MCF 10A (cell line): ENCODE data around the gene JAM2. TPM values are rescaled to one million over a fixed set of nuclear protein-coding genes. Genes with fewer than 3 reads are reported as not detected.

ENCODE experiments used
- BruUV-seq: library from RNA; stranded (reverse); fragments of 400-500 nt; replicated peaks from 2 replicates; lab custom pipeline; 2021; lab: Mats Ljungman, UMichigan
- CTCF ChIA-PET: fragments of 300-600 bp; sonication (Branson Sonifier 250); formaldehyde crosslinking; extraction: SDS; loops from one replicate; lab custom pipeline; 2021; ENCODE audit warnings: antibody characterized with exemption, inconsistent platforms; lab: Yijun Ruan, JAX
- POLR2A ChIA-PET: fragments of 300-600, 350-650 bp; sonication (Branson Sonifier 250); formaldehyde crosslinking; extraction: SDS; loops from one replicate; lab custom pipeline; 2020; ENCODE audit warnings: antibody characterized with exemption, inconsistent platforms; lab: Yijun Ruan, JAX
- DNase-seq: peaks from one replicate; pipeline ENCODE4 v3.0.0-alpha.2; 2018; ENCODE audit not compliant: unreplicated experiment
- H3K27ac Mint-ChIP-seq: one replicate; pipeline ENCODE4 v1.8.0; 2022; ENCODE audit warnings: mild to moderate bottlenecking, low read depth, mixed read lengths; ENCODE audit not compliant: unreplicated experiment
- H3K27me3 Mint-ChIP-seq: one replicate; pipeline ENCODE4 v1.8.0; 2022; ENCODE audit warnings: mixed read lengths; ENCODE audit not compliant: insufficient read depth, unreplicated experiment
- H3K36me3 Mint-ChIP-seq: one replicate; pipeline ENCODE4 v1.8.0; 2022; ENCODE audit warnings: mild to moderate bottlenecking, moderate library complexity, mixed read lengths; ENCODE audit not compliant: insufficient read depth, unreplicated experiment
- H3K4me1 Mint-ChIP-seq: one replicate; pipeline ENCODE4 v1.8.0; 2022; ENCODE audit warnings: mixed read lengths; ENCODE audit not compliant: insufficient read depth, unreplicated experiment
- H3K4me3 Mint-ChIP-seq: one replicate; pipeline ENCODE4 v1.8.0; 2022; ENCODE audit warnings: mild to moderate bottlenecking, moderate library complexity, mixed read lengths; ENCODE audit not compliant: unreplicated experiment
- H3K9me3 Mint-ChIP-seq: one replicate; pipeline ENCODE4 v1.8.0; 2022; ENCODE audit warnings: mixed read lengths; ENCODE audit not compliant: unreplicated experiment
- intact Hi-C: fragments of 100-400 bp; cut with micrococcal nuclease; formaldehyde crosslinking; loops from 2 replicates; pipeline ENCODE4 v1.14.1; 2022
- total RNA-seq: library from RNA; stranded (reverse); gene quantifications from 2 replicates; pipeline ENCODE4 v1.2.3, GENCODE V29; 2022
- TF ChIP-seq, protein P1 (sequence below): fragments of 200-600 bp; IDR thresholded peaks from one replicate; pipeline ENCODE4 v1.8.0; 2022; ENCODE audit warnings: antibody characterized with exemption, mild to moderate bottlenecking; ENCODE audit not compliant: unreplicated experiment

The JAM2 gene
- total RNA-seq, 1 experiment from 2014 or later, result 0.07 TPM

DNA sequence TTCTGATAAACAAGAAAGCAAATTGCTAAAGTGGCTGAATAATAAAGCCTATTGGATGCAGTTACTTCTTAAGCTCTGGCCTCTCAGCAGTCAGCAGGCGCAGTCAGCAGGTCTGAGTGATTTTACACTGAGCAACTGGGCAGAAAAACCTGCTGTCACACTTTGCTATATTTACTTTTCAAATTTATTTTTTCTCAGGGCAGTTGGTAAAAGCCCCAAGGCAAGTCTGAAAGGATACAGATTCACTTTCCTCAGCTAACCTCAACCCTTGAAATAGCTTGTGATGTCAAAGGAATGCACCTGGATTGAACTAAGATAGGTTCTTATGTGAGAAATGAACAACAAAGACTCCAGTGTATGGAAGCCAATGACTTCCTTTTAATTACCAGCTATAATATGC is 61.7 kb downstream of the JAM2 start:
- no peaks in the 10 kb centered on the region for H3K4me1 Mint-ChIP-seq
- no peak overlapping the region for H3K4me3 Mint-ChIP-seq
- no peak for DNase-seq
- H3K9me3 Mint-ChIP-seq, result no peaks in the 10 kb centered on the region
- ChIA-PET CTCF (interaction anchor here (1.2 to 1.6 kb wide), 2 partner anchors 11 to 92 kb away, joined by 5 to 9 read pairs; no protein-coding TSS in a partner anchor), POLR2A (interaction anchor here (1.2 kb wide), 1 partner anchor 94 kb away, joined by 3 read pairs; no protein-coding TSS in a partner anchor)
- no peaks in the 10 kb centered on the region for H3K27me3 Mint-ChIP-seq
- intact Hi-C loops, result no loop called here
- TF ChIP-seq, protein P1, sequence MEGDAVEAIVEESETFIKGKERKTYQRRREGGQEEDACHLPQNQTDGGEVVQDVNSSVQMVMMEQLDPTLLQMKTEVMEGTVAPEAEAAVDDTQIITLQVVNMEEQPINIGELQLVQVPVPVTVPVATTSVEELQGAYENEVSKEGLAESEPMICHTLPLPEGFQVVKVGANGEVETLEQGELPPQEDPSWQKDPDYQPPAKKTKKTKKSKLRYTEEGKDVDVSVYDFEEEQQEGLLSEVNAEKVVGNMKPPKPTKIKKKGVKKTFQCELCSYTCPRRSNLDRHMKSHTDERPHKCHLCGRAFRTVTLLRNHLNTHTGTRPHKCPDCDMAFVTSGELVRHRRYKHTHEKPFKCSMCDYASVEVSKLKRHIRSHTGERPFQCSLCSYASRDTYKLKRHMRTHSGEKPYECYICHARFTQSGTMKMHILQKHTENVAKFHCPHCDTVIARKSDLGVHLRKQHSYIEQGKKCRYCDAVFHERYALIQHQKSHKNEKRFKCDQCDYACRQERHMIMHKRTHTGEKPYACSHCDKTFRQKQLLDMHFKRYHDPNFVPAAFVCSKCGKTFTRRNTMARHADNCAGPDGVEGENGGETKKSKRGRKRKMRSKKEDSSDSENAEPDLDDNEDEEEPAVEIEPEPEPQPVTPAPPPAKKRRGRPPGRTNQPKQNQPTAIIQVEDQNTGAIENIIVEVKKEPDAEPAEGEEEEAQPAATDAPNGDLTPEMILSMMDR, result no peak
- H3K27ac Mint-ChIP-seq, result no peak overlapping the region
- no TSS peak for BruUV-seq
- H3K36me3 Mint-ChIP-seq, result no peaks in the 10 kb centered on the region

DNA sequence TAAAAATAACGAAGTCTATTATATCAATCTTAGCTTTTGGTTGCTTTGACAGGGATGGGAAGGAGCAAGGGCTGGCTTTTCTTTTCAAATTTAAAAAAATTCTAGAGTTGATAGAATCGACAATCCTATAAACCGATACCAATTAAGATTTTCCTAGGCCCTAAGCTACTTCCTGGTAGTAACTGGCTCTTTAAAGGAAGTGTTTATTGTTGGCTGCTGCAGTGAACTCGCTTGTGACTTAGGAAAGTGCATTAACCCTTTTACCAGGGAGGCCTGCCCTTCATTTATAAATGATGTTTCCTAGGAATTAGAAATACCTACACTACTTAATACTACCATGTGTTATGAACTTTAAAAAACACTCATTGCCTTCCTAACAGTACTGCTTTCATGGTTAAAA is 62.5 kb downstream of the JAM2 start:
- H3K36me3 Mint-ChIP-seq, result no peaks in the 10 kb centered on the region
- H3K9me3 Mint-ChIP-seq, result no peaks in the 10 kb centered on the region
- TF ChIP-seq, protein P1, result no peak
- H3K4me3 Mint-ChIP-seq, result no peak overlapping the region
- no TSS peak for BruUV-seq
- no peaks in the 10 kb centered on the region for H3K4me1 Mint-ChIP-seq
- no peak for DNase-seq
- POLR2A ChIA-PET, result no interaction called here
- intact Hi-C loops, result no loop called here
- no peak overlapping the region for H3K27ac Mint-ChIP-seq
- CTCF ChIA-PET, result interaction anchor here (1.2 kb wide), 1 partner anchor 10 kb away, joined by 5 read pairs; no protein-coding TSS in a partner anchor
- no peaks in the 10 kb centered on the region for H3K27me3 Mint-ChIP-seq

- no peaks in the 10 kb centered on the region for H3K27me3 Mint-ChIP-seq
- H3K36me3 Mint-ChIP-seq, result no peaks in the 10 kb centered on the region
- intact Hi-C loops, result loop anchor here (1.0 to 5.0 kb wide), 2 partner anchors 100 to 286 kb away; no protein-coding TSS in a partner anchor
- no peaks in the 10 kb centered on the region for H3K4me1 Mint-ChIP-seq
- peak; percentile 57 for DNase-seq
- no peaks in the 10 kb centered on the region for H3K9me3 Mint-ChIP-seq
- TF ChIP-seq, protein P1, result peak; percentile 67
- ChIA-PET CTCF (interaction anchor here (0.6 to 4.0 kb wide), 24 partner anchors 9 to 1902 kb away, joined by 3 to 54 read pairs (median 4); partner anchors contain the start of genes ATP5PF and GABPA), POLR2A (interaction anchor here (1.0 kb wide), 1 partner anchor 100 kb away, joined by 3 read pairs; no protein-coding TSS in a partner anchor)
- BruUV-seq, result no TSS peak
- H3K27ac Mint-ChIP-seq, result no peak overlapping the region
- H3K4me3 Mint-ChIP-seq, result no peak overlapping the region
These were observed 69.5 kb downstream of the JAM2 start for GRCh38 chr21:25708467-25709065.

GRCh38 chr21:25709684-25710265 is 70.7 kb downstream of the JAM2 start:
- CTCF ChIA-PET, result interaction anchor here (0.6 to 5.9 kb wide), 4 partner anchors 25 to 101 kb away, joined by 3 to 63 read pairs (median 4); partner anchors contain the start of genes ATP5PF and GABPA
- Mint-ChIP-seq H3K9me3 (no peaks in the 10 kb centered on the region), H3K36me3 (no peaks in the 10 kb centered on the region), H3K4me3 (no peak overlapping the region), H3K4me1 (no peaks in the 10 kb centered on the region), H3K27ac (no peak overlapping the region), H3K27me3 (no peaks in the 10 kb centered on the region)
- no TSS peak for BruUV-seq
- TF ChIP-seq, protein P1, result no peak
- POLR2A ChIA-PET, result no interaction called here
- no peak for DNase-seq
- intact Hi-C loops, result loop anchor here (5.0 kb wide), 1 partner anchor 287 kb away; no protein-coding TSS in a partner anchor
